H1 (cell line): ENCODE measurements around the gene PIGT. TPM values are rescaled to one million over a fixed set of nuclear protein-coding genes. Genes with fewer than 3 reads are reported as not detected.

Experiments
- CTCF ChIA-PET: fragments of 300-600 bp; sonication (Branson Sonifier 250); formaldehyde crosslinking; loops from one replicate; lab custom pipeline; 2021; ENCODE audit not compliant: partially characterized antibody; lab: Charles Lee
- POLR2A ChIA-PET: fragments of 300-600 bp; sonication (Branson Sonifier 250); formaldehyde crosslinking; loops from one replicate; lab custom pipeline; 2021; ENCODE audit warnings: inconsistent platforms; ENCODE audit not compliant: partially characterized antibody; lab: Charles Lee
- DNase-seq, 2 experiments: peaks; one replicate each; pipeline versions ENCODE4 v3.0.0 to v3.0.0-alpha.2; 2010 to 2022; ENCODE audit warnings: low spot score in 2 of 2, low read depth in 1 of 2, mixed read lengths in 1 of 2
- FAIRE-seq: peaks from 2 replicates; lab custom pipeline; 2011; peaks lifted over from hg19 to GRCh38; lab: Jason Lieb, UNC
- H2AFZ ChIP-seq: 2 replicates; pipeline ENCODE4 v1.8.1; 2012; ENCODE audit warnings: low read length, inconsistent platforms
- H2AK5ac ChIP-seq: 2 replicates; pipeline ENCODE4 v1.6.1; 2013; ENCODE audit warnings: low read depth, low read length
- H2BK120ac ChIP-seq: replicated peaks from 2 replicates; pipeline ENCODE3; 2013; ENCODE audit warnings: low read depth, low read length, inconsistent platforms
- H2BK12ac ChIP-seq: 2 replicates; pipeline ENCODE4 v1.6.1; 2013; ENCODE audit warnings: low read depth, low read length
- H2BK15ac ChIP-seq: 2 replicates; pipeline ENCODE4 v1.6.1; 2013; ENCODE audit warnings: low read length
- H2BK20ac ChIP-seq: 2 replicates; pipeline ENCODE4 v1.6.1; 2013; ENCODE audit warnings: low read length
- H2BK5ac ChIP-seq: 2 replicates; pipeline ENCODE4 v1.6.1; 2013; ENCODE audit warnings: low read depth, low read length
- H3K14ac ChIP-seq: 2 replicates; pipeline ENCODE4 v1.6.1; 2013; ENCODE audit warnings: inconsistent platforms; ENCODE audit not compliant: insufficient read length
- H3K18ac ChIP-seq: 2 replicates; pipeline ENCODE4 v1.6.1; 2013; ENCODE audit warnings: low read length; ENCODE audit errors: extremely low read depth
- H3K23ac ChIP-seq: 2 replicates; pipeline ENCODE4 v1.6.1; 2013; ENCODE audit warnings: inconsistent platforms; ENCODE audit not compliant: insufficient read length
- H3K23me2 ChIP-seq: 2 replicates; pipeline ENCODE4 v1.6.1; 2013; ENCODE audit warnings: low read depth, low read length
- H3K27ac ChIP-seq: 2 replicates; pipeline ENCODE4 v1.6.1; 2011; ENCODE audit warnings: low read depth, low read length, inconsistent platforms
- H3K27me3 ChIP-seq, 4 experiments: replicated peaks in 1 of 4; 1 replicate in 1 of 4; 2 replicates in 3 of 4; pipeline versions ENCODE4 v1.6.1 to v1.8.1; 2011 to 2013; ENCODE audit warnings: low read length in 3 of 4, mild to moderate bottlenecking in 3 of 4, inconsistent platforms in 2 of 4, mixed read lengths in 2 of 4, moderate library complexity in 1 of 4; ENCODE audit not compliant: control insufficient read depth in 3 of 4, insufficient read depth in 3 of 4; ENCODE audit errors: extremely low read depth in 1 of 4
- H3K36me3 ChIP-seq, 4 experiments: 2 replicates each; pipeline versions ENCODE4 v1.6.1 to v1.8.1; 2011 to 2013; ENCODE audit warnings: mild to moderate bottlenecking in 4 of 4, low read length in 3 of 4, moderate library complexity in 2 of 4, control low read depth in 1 of 4, inconsistent platforms in 1 of 4; ENCODE audit not compliant: insufficient read depth in 4 of 4, control insufficient read depth in 2 of 4
- H3K4ac ChIP-seq: replicated peaks from 2 replicates; pipeline ENCODE3; 2013; ENCODE audit warnings: low read length, low read depth, mixed read lengths, inconsistent platforms; ENCODE audit not compliant: insufficient read length
- H3K4me1 ChIP-seq, 4 experiments: replicated peaks in 1 of 4; 1 replicate in 1 of 4; 2 replicates in 3 of 4; pipeline versions ENCODE4 v1.6.1 to v1.8.1; 2011 to 2013; ENCODE audit warnings: low read length in 3 of 4, inconsistent platforms in 2 of 4, mixed read lengths in 1 of 4; ENCODE audit not compliant: insufficient read depth in 4 of 4, control insufficient read depth in 3 of 4
- H3K4me2 ChIP-seq, 2 experiments: 2 replicates each; pipeline versions ENCODE4 v1.6.1 to v1.8.1; 2011 to 2013; ENCODE audit warnings: low read depth in 2 of 2, low read length in 2 of 2, control low read depth in 1 of 2, inconsistent platforms in 1 of 2, mild to moderate bottlenecking in 1 of 2; ENCODE audit not compliant: insufficient read depth in 1 of 2
- H3K4me3 ChIP-seq, 4 experiments: fragments of 200-600, 300-600 bp in 1 of 4; sonication (generic), shearing (Covaris generic), sonication (Bioruptor Twin) in 1 of 4; 2 replicates each; pipeline versions ENCODE4 v1.5.1 to v1.8.1; 2011 to 2016; ENCODE audit warnings: low read length in 4 of 4, low read depth in 3 of 4, control low read depth in 2 of 4, inconsistent platforms in 2 of 4, mild to moderate bottlenecking in 2 of 4, mixed read lengths in 1 of 4, moderate library complexity in 1 of 4; ENCODE audit not compliant: insufficient read depth in 2 of 4; ENCODE audit errors: extremely low read depth in 1 of 4
- H3K56ac ChIP-seq: replicated peaks from 2 replicates; pipeline ENCODE3; 2013; ENCODE audit warnings: low read depth, mild to moderate bottlenecking, mixed read lengths, low read length, inconsistent platforms; ENCODE audit not compliant: insufficient read length
- H3K79me1 ChIP-seq: 2 replicates; pipeline ENCODE4 v1.6.1; 2013; ENCODE audit warnings: low read depth, low read length, control low read depth
- H3K79me2 ChIP-seq, 2 experiments: 2 replicates each; pipeline versions ENCODE4 v1.6.1 to v1.8.1; 2012 to 2013; ENCODE audit warnings: low read length in 2 of 2, mild to moderate bottlenecking in 2 of 2, inconsistent platforms in 1 of 2; ENCODE audit not compliant: insufficient read depth in 2 of 2, control insufficient read depth in 1 of 2
- H3K9ac ChIP-seq, 4 experiments: replicated peaks in 1 of 4; 1 replicate in 1 of 4; 2 replicates in 3 of 4; pipeline versions ENCODE4 v1.6.1 to v1.8.1; 2011 to 2013; ENCODE audit warnings: low read depth in 3 of 4, low read length in 3 of 4, control low read depth in 2 of 4, mild to moderate bottlenecking in 2 of 4, moderate library complexity in 2 of 4, inconsistent platforms in 1 of 4; ENCODE audit errors: extremely low read depth in 1 of 4
- H3K9me3 ChIP-seq, 2 experiments: 2 replicates each; pipeline versions ENCODE4 v1.6.1 to v1.8.1; 2012 to 2013; ENCODE audit warnings: mild to moderate bottlenecking in 2 of 2, moderate library complexity in 2 of 2, control low read depth in 1 of 2, inconsistent platforms in 1 of 2, low read depth in 1 of 2, low read length in 1 of 2, mixed read lengths in 1 of 2; ENCODE audit not compliant: insufficient read depth in 2 of 2
- H4K20me1 ChIP-seq, 2 experiments: replicated peaks in 1 of 2; 2 replicates each; pipeline versions ENCODE3 to v1.8.1; 2011 to 2013; ENCODE audit warnings: inconsistent platforms in 2 of 2, low read length in 2 of 2, mild to moderate bottlenecking in 1 of 2; ENCODE audit not compliant: insufficient read depth in 2 of 2, control insufficient read depth in 1 of 2
- H4K5ac ChIP-seq: 2 replicates; pipeline ENCODE4 v1.6.1; 2013; ENCODE audit warnings: low read length, low read depth, mixed read lengths, inconsistent platforms; ENCODE audit not compliant: insufficient read length
- H4K8ac ChIP-seq: 2 replicates; pipeline ENCODE4 v1.8.0; 2013; ENCODE audit warnings: mild to moderate bottlenecking, moderate library complexity, low read length, inconsistent platforms; ENCODE audit not compliant: insufficient read depth; ENCODE audit errors: extremely low read depth
- H4K91ac ChIP-seq: replicated peaks from 2 replicates; pipeline ENCODE3; 2013; ENCODE audit warnings: low read length, mixed read lengths, inconsistent platforms; ENCODE audit not compliant: insufficient read length
- ASH2L ChIP-seq: fragments of 200-600, 300-600 bp; sonication (generic); IDR thresholded peaks from one replicate; pipeline ENCODE4 v1.7.1; 2017; ENCODE audit warnings: low read length
- PHF8 ChIP-seq: fragments of 200-600 bp; sonication (generic); conservative IDR thresholded peaks from 2 replicates; pipeline ENCODE4 v1.7.1; 2012; ENCODE audit warnings: low read depth, mild to moderate bottlenecking, inconsistent platforms, low read length, moderate library complexity
- POLR2AphosphoS5 ChIP-seq: IDR thresholded peaks from 2 replicates; pipeline ENCODE4 v1.6.1; 2011; ENCODE audit warnings: low read depth, low read length
- SIN3A ChIP-seq, 2 experiments: IDR thresholded peaks in 1 of 2; conservative IDR thresholded peaks in 1 of 2; 2 replicates each; pipeline ENCODE4 v1.6.1; 2011 to 2012; ENCODE audit warnings: low read length in 2 of 2, improper control_type of control experiment in 1 of 2, low read depth in 1 of 2, mild to moderate bottlenecking in 1 of 2
- TAF1 ChIP-seq: IDR thresholded peaks from 2 replicates; pipeline ENCODE4 v1.6.1; 2011; ENCODE audit warnings: mild to moderate bottlenecking, low read depth, low read length
- TBP ChIP-seq: IDR thresholded peaks from 2 replicates; pipeline ENCODE4 v1.6.1; 2011; ENCODE audit warnings: low read depth, low read length, improper control_type of control experiment
- ZNF274 ChIP-seq: IDR thresholded peaks from 2 replicates; pipeline ENCODE4 v1.7.0; 2012; ENCODE audit warnings: low read length, borderline replicate concordance; ENCODE audit errors: extremely low read depth
- WGBS, 2 experiments: shearing (Covaris generic) in 1 of 2; methylation state at CpG; one replicate each; pipeline versions ENCODE4 v1.1.6 to v1.1.7; 2013 to 2015; ENCODE audit warnings: low lambda C conversion rate in 2 of 2, mixed read lengths in 2 of 2, inconsistent platforms in 1 of 2, low coverage in 1 of 2, missing lambda C conversion rate in 1 of 2; ENCODE audit not compliant: insufficient replicate concordance in 2 of 2, insufficient coverage in 1 of 2, insufficient read length in 1 of 2; ENCODE audit errors: extremely low coverage in 1 of 2, missing lambda C conversion rate in 1 of 2; 5-methylcytosine and 5-hydroxymethylcytosine counted together
- polyA plus RNA-seq, 7 experiments: library from polyadenylated mRNA; depleted of rRNA in 3 of 7; stranded (reverse) in 5 of 7; unstranded in 2 of 7; fragments of >200 nt in 5 of 7; fragments of 200-250 nt in 2 of 7; gene quantifications; 1 replicate in 5 of 7; 2 replicates in 1 of 7; 4 replicates in 1 of 7; pipeline versions ENCODE4 v1.2.1 to v1.2.3, GENCODE V29; 2011 to 2013; ENCODE audit warnings: missing spikeins in 2 of 7, mixed read lengths in 2 of 7
- total RNA-seq: library from RNA; stranded (reverse); fragmentation: NEBNext Ultra II Directional; extraction: Animal tissue kit (Norgen Biotek cat#: 25700); gene quantifications from 2 replicates; pipeline ENCODE4 v1.2.1, GENCODE V29; 2021
- TF ChIP-seq, protein P1 (sequence below): IDR thresholded peaks from 2 replicates; pipeline ENCODE4 v1.6.1; 2012; ENCODE audit warnings: low read length, inconsistent platforms

Gene PIGT
- total and polyA plus RNA-seq, 2 of the 8 experiments (the other 6 are each of a cell fraction or from before 2014, with no cell fraction given), result 66.0 to 89.7 TPM

DNA sequence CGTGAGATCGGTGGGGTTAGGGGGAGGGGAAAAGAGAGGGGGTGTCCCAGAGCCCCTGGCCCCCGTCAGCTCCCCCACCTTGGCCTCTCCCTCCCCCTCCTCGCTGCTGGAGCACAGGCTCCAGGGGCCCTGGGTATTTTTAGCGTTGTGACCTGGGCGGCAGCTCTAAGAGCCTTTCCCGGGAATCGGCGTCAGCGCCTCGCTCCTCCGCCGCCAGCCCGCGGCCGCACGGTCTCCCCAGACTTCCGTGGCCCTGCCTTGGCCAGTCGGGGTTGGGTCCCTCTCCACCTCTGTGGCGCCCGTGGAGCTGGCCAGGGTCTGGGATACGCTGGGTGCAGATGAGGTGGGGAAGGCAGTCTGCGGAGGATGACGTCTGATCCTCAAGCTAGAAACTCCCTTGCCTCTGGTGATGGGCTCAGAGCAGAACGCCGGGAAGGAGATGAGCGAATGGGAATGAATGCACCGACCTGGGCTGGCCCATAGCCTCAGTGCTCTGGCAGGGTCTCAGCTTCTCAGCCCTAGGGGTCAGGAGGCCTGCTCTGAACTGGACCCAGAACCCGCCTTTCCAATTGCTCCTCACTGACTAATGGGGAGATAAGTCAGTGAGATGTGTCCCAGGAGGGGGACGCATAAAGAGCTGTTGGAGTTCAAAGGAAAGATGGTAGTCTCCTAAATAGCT is 8.7 kb upstream of the PIGT start:
- Histone ChIP-seq H3K23ac (no peak overlapping the region), H3K9me3 (no peaks in the 10 kb centered on the region), H3K79me1 (no peaks in the 10 kb centered on the region), H3K79me2 (peaks cover 0 to 9% of the 10 kb centered on the region in 2 experiments; a peak in 1 of 4 replicates), H3K27me3 (peaks cover 2 to 20% (median 10%) of the 10 kb centered on the region in 4 experiments; a peak in 6 of 7 replicates), H3K4me1 (peaks cover 0 to 8% (median 3%) of the 10 kb centered on the region in 4 experiments; a peak in 4 of 7 replicates), H4K20me1 (peaks cover 4 to 5% of the 10 kb centered on the region in 2 experiments), H3K18ac (peak overlapping the region; percentile 80), H2BK120ac (no peak overlapping the region), H2BK5ac (peak overlapping the region; percentile 40; the same call in 1 of the 2 replicates), H3K4ac (peak overlapping the region; percentile 40), H3K4me3 (peak overlapping the region; percentile 82 to 86 (median 84)), H4K91ac (no peak overlapping the region), H3K56ac (no peak overlapping the region), H3K4me2 (peak overlapping the region; percentile 77 to 98), H3K14ac (no peak overlapping the region), H2AK5ac (no peak overlapping the region), H3K9ac (peak overlapping the region in 3 of 4 experiments; percentile 26 to 86 (median 65); a peak in 5 of 7 replicates), H4K8ac (peak overlapping the region; percentile 93; the same call in 1 of the 2 replicates), H2BK12ac (peak overlapping the region; percentile 80), H3K36me3 (peaks cover 5 to 15% (median 13%) of the 10 kb centered on the region in 4 experiments), H2BK15ac (0 out of 2 replicates have a peak overlapping the region, but pooled peaks have one; percentile 19), H3K23me2 (peaks cover 21% of the 10 kb centered on the region), H3K27ac (no peak overlapping the region), H2BK20ac (no peak overlapping the region), H2AFZ (no peak overlapping the region), H4K5ac (no peak overlapping the region)
- TF ChIP-seq SIN3A (conservative IDR thresholded peaks at IDR 0.05 in 1 of 2, IDR thresholded peaks at IDR 0.05 in 1 of 2; ENCODE audit: low read depth in 1 of 2, low read length in 2 of 2), result 0 out of 4 replicates have a peak, but pooled peaks of 1 of the 2 experiments have one; percentile 13
- peak; percentile 33; the same call in 1 of the 2 replicates for TF ChIP-seq TBP
- TF ChIP-seq, protein P1, sequence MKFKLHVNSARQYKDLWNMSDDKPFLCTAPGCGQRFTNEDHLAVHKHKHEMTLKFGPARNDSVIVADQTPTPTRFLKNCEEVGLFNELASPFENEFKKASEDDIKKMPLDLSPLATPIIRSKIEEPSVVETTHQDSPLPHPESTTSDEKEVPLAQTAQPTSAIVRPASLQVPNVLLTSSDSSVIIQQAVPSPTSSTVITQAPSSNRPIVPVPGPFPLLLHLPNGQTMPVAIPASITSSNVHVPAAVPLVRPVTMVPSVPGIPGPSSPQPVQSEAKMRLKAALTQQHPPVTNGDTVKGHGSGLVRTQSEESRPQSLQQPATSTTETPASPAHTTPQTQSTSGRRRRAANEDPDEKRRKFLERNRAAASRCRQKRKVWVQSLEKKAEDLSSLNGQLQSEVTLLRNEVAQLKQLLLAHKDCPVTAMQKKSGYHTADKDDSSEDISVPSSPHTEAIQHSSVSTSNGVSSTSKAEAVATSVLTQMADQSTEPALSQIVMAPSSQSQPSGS, result no peak
- peak; percentile 17 for TF ChIP-seq ASH2L
- 0 out of 2 replicates have a peak, but pooled peaks have one; percentile 21 for TF ChIP-seq TAF1
- no peak; the same call in 1 of the 2 replicates for TF ChIP-seq POLR2AphosphoS5
- no peak for TF ChIP-seq ZNF274
- peak; percentile 30; the same call in 1 of the 2 replicates for TF ChIP-seq PHF8
- FAIRE-seq, result no peak
- CTCF ChIA-PET, result interaction anchor here (0.5 to 12.6 kb wide), 20 partner anchors 8 to 587 kb away, joined by 3 to 127 read pairs (median 3); partner anchors contain the start of genes PIGT, SYS1 and TP53TG5
- POLR2A ChIA-PET, result interaction anchor here (0.8 to 5.7 kb wide), 18 partner anchors 11 to 304 kb away, joined by 3 to 71 read pairs (median 4); partner anchors contain the start of genes PIGT, SDC4 and SYS1
- WGBS, 2 experiments, result 8% methylated on average over 29 of the region's 30 CpGs; no CpG with 5 or more reads in 1 of the 2 experiments
- DNase-seq, result no peak
